Activated naive CD8-positive, alpha-beta T cell treated with anti-CD3 and anti-CD28 coated beads, Interleukin-2, amount 50 U/mL, for 16 hours (primary cell): Measurements from ENCODE around the gene E2F3.

ENCODE experiments used
- DNase-seq: peaks from one replicate; pipeline ENCODE4 v3.0.0-alpha.2; 2020; ENCODE audit warnings: low read depth, low spot score

Gene E2F3

DNA sequence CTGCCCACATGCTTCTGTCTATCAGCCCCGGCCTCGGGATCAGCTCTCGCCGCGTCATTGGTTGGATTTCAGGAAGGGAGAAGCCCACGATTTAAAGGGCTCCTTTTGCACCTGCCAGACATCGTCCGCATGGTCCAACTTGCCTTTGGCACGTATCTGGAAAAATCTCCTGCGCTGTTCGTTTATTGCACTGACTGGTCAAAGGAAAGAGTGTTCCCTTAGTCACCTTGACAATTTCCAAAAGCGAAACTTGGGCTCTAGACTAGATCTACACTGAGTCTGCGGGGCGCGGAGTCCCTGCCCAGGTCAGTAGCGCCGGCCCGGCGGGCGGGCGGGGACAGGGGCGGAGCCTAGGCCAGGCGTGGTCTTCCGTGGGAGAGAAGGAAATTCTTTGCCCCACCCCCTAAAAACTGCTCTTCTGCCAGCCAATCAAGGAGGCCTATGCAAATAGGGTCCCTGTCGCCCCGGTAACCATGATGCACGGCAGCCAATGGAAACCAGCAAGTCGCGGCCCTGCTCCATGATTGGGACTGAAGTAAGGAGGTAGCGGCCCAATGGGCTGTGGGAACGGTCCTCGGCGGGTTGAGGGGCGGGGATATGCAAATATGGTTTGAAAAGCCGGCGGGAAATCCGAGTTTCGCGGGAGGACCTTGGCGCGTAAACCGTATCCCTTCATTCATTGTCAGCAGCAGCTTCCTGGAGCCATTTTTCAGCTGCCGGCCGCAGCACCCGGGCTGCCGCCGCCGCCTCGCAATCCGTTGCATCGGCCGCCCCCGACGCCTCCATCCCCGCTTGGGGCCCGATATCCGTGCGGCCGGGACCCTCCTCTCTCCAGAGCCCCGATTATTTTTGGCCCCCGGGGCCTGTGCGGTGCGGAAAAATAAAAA is at the start of gene E2F3:
Gene E2F3 (plus strand): TSS at position 675 of the 887 bp plus-strand sequence. CDS start 354 bp downstream, outside the sequence.
- peak; percentile 98 for DNase-seq

DNA sequence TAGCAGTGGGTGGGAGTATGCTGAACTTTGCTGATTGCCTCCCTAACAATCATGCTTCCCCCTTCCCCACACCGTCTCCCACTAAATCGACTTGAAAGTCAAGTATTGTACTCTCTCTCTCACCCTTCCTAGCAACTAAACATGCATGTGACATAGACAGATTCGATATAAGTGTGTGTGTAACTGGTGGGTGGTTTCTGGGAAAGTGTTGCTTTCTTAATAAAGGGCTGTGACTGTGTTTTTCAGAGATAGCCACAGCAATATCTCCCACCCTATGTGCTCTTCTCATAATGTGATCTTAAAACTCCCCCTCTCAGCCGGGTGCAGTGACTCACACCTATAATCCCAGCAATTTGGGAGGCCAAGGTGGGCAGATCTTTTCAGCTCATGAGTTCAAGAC is 49.3 kb upstream of the E2F3 start:
- DNase-seq, result no peak

DNA sequence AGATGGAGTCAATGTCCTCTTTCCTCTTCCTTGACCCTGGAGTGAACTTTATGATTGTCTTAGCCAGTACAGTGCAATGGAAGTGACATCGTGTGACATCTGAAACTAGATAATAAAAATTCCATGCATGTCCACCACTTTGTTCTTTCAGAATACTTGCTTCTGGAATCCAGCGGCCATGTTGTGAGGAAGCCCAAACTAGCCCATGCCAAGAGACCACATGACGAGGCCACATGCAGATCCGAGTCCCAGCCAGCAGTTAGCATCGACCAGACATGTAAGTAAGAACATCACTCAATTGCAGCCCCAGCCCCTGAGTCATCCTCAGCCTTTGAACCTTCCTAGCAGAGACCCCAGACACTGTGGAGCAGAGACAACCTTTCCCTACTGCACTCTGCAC is 48.5 kb upstream of the E2F3 start:
- DNase-seq, result no peak

DNA sequence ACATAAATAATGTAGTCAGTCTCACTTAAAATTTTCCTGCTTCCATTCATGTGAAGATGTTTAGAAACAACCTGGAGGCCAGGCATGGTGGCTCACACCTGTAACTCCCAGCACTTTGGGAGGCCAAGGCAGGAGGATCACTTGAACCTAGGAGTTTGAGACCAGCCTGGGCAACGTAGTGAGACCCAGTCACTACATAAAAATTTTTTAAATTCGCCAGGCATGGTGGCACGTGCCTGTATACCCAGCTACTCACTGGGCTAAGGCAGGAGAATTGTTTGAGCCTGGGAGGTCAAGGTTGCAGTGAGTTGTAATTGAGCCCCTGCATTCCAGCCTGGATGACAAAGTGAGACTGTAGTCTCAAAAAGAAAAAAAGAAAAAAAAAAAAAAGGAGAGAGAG is 47.3 kb upstream of the E2F3 start:
- no peak for DNase-seq

DNA sequence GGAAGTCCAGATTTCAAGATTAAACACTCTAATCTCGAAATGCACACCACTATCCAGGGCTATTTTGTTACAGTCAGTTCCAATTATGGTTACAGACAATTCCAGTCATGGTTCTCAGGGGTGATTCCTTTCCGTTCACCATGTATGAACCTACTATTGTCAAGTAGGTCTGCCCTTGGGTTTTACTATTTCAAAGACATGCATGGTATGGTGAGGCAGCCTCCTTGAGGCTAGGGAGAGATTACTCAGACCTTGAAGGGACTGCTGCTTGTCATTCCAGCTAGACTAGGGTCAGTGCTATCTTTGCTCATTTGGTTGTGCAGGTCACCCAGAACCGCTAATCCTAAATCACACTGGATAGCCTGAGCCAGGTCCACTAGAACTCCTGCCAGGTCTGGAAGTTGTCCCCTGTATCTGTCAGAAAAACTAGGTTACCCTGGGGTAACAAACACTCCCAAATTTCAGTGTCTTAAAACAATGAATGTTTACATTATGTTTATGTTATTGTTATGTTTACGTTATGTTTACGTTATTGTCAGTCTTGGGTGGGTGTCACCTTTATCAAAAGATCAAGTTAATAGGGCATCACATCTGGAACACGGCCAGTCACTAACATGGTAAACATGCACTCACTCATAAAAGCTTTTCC is 41.1 kb upstream of the E2F3 start:
- DNase-seq, result no peak

DNA sequence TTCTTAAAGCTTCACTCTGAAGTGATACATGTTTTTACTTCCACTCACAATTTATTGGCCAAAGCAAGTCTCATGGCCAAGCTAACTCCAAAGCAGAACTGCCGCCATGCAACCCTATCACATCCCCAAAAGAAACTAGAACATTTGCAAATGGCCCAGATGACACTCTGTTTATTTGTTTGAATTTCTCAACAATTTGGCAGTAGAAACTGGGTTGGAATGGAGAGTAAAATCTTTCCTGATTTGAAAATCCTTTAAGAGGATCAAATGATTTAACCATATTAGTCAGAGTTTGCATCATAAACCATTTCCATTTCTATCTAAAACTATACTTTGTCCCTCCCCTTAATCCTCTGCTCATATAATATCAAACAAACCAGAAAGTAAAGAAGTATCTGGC is 39.1 kb upstream of the E2F3 start:
- DNase-seq, result no peak

DNA sequence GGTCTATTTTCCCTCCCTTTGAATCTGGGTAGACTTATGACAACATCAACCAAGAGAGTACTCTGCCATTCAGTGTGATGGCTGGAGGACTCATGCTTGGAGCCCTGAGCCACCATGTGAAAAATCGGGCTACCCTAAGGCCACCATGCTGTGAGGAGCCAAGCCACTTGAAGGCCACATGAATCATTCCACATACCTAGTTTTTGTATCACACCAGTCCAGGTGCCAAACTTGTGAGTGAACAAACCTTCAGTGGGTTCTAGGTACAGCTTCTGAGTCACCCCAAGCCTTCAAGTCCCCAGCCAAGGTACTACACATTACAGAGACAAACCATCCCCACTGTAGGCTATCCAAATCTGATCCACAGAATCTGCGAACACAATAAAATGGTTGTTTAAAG is 37.4 kb upstream of the E2F3 start:
- DNase-seq, result no peak

DNA sequence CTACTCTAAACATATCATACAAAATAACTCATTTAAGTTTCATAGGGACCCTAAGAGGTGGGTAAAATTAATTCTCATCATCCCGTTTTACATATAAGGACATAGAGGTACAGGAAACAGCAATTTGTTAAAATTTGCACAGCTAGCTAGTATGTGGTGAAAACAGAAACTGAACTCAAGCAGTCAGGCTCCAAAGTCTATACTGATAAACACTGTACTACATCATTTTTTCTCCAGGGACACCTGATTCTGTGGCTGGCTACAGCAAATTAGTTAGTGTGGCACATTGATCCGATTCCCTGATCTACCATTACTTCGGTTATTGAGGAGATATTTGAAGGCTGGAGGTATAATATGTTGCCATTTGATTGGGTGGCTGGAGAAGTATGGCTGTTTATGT is 36.2 kb upstream of the E2F3 start:
- no peak for DNase-seq

DNA sequence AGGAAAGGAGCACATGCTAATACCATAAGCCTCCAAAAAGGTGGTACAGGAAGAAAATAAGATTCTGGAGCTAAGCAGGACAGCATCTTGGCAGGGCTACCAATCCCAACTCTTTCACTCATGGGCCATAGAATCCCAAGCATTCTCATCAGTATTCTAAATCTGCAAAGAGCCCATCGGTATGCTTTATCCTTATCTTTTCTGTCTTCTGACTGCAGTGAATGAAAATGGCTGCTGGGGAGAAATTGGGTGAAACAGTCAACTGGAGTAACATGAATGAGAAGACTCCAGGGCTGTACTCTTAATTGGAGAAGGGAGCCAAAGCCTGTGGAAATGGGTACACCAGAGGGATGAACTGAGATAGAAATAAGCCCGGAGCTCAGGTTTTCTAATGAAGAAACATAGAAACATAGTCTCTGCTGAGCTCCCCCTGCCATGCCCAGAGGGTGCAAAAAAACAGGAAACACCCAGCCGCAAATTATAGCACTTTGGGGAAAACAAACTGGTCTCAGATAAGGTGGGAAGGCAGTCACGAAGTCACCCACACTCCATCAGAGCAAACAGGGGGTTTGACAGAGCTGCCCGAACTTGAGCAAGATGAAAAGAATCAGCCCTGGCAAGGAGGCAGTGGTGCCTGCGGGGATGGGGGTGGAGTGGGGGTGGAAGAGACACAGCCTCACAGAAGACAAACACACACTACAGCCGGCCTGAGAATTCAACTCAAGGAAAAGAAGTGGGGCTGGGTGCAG is 35.4 kb upstream of the E2F3 start:
- DNase-seq, result no peak

DNA sequence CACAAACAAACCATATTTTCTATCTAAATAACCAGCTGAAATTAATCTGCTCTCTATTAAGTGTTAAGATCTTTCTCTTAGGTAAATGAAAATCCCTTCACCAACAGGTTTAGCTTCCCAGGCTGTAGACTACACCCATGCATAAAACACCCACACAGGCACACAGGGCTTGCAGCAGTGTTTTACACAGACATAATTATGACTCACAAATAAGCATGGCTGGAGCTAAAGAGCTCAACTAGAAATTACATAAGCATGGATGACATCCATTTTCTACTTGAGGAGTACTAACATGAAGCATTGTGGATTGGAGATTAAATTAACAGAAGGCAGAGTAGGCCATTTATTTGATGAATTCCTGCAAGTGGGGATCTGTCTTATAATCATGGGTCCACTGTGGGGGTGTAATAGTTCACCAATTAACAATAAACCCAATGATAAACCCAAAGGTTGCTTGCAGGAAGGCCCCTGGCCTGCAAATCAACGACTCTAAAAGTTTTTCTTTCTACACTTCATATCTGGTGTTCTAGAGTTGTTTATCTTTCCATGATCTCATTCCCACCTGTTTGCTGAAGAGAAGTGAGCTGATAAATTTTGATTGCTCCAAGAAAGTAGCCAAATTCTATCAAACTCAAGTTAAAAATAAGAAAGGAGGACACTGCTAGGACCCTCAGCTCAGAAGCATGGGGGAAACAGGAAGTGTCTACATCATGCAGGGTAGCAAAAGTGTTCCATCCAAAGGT is 33.8 kb upstream of the E2F3 start:
- DNase-seq, result no peak

DNA sequence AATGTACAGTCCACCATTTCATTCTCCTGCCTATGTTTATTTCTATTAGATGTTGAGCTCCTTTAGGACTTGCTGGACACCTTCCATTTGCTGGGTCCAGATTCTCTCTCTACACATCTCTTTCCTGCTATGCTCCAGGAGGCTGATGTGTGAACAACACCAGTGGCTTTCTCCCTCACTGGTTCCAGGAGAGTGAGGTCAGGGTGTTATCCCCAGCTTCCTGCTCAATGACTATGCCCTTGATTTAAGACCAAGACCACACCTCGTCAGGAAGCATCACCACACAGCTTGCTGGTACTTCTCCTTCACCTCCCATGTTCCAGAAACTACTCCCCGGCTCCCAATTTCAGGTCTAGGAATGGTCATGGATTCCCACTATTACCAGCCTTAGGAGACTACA is 31.3 kb upstream of the E2F3 start:
- no peak for DNase-seq

DNA sequence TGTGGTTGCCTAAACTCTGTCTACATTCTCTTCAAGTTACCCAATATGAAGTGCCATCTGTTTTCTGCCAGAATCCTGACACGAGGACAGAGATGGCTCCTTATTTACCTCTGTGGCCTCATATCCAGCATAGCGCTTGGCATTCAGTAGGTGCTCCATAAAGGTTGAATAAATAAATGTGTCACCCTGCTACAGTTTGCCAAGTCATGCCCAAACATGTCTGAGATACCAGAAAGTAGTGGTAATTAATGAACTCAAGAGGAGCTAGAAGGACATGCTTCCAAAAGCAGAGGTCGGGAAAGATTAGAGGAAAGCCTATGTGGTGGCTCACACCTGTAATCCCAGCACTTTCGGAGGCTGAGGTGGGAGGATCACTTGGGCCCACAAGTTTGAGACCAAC is 30.9 kb upstream of the E2F3 start:
- DNase-seq, result no peak

DNA sequence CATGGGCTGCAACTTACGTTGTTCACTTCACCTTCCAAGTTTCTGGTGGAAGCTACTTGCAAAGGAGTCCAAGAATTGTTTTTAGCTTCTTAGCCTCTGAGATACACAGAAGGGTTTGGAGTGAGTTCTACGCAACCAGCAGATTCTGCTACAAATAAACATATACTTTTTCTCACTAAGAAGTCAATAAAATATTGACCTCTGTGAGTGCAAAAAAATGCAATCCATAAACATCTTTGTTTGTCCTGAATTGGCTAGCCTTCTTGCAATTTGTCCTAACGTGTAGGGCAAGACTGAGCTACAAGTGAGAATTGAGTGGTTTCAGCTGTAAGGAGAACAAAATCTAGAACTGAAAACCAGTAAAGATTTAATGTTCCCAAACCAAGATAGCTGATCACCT is 26.2 kb upstream of the E2F3 start:
- no peak for DNase-seq

DNA sequence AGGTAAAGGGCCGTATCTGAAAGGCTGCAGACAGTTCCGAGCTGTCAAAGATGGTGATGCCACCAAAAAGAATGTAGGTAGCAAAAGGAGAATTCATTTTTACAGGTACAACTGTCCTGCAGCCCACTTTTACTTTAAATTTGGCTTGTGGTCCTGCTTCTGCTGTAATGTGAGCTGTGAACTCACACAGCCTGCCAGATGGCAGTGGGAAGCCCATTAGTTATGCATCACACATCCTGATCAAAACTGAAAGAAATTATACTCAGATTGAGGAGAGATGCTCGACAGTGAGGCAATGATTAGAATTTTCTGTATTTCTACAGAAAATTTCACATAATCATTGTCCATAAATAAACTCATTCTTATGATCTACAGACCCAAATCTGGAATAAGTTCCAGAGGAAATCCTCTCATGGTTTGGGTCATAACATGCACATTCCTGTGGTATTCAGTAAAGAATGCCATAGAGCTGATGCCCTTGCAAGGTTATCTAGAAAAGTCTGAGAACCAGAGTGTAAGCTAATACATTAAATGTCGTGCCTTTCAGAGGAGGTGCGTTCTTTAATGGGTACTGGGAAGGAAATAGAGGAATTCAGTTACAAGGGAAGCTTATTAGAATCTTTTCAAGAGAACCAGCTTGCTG is 23.9 kb upstream of the E2F3 start:
- no peak for DNase-seq

DNA sequence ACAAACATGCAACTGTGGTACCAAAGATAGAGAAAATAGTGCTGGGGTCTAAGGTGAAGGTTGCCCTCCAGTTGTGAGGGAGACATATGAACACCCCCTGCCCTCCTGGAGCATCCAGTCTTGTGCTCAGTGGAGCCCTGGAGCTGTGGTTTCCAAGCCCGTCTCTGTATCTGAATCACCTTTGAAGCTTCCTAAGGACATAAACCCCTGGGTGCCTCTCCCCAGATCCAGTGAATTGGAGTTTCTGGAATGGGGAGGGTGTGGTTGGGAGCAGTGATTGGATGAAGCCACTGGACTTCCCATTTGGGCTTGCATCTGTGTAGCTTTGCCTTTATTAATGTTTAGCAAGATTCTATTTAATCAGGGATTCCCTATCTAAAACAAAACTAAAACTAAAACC is 22.4 kb upstream of the E2F3 start:
- DNase-seq, result no peak

DNA sequence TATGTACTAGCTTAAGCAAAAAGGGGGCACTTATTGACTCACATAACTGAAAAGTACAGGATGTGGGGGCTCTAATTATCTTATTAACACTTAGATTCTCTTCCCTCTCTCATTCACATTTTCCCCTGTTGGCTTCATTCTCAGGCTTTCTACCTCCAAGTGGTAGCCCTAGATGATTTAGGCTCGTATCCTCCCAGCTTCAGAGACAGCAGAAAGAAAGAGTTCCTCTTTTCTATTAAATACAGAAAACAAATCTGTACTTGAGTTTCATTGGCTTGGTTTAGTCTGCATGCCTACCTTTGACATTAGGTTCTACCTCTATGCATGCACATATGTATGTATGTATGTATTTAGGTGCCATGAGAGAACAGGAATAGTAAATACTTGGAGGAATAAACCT is 15.5 kb upstream of the E2F3 start:
- no peak for DNase-seq

DNA sequence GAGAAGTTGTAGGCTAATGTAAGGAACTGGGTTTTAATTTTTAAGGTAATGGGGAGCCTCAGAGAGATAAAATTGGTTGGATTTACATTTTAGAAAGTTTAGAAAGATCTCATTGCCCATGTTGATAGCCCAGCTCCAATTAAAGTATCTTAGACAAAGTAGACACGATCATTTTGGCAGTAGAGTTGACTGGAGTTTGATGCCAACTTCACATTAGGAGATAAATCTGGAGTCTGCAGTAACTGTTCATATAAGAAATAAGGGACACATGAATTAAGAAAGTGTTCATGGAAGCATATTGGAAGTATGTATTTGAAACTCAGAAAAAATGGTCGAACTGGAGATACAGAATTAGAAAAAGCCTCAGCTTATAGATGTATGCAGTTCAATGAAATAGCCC is 12.6 kb upstream of the E2F3 start:
- no peak for DNase-seq

DNA sequence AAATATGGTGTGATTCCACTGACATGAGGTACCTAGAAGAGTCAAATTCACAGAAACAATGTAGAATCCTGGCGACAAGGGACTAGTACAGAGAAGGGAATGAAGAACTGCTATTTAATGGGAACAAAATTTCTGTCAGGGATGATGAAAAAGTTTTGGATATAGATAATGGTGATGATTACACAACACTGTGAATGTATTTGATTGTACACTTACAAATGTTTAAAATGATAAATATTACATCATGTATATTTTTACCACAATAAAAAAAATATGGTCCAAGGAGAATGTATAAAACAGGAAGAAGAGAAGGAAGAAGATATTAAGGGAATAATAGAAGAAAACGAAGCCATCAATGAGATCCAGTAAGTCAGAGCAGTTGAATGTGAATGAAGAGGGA is 8.4 kb upstream of the E2F3 start:
- no peak for DNase-seq

DNA sequence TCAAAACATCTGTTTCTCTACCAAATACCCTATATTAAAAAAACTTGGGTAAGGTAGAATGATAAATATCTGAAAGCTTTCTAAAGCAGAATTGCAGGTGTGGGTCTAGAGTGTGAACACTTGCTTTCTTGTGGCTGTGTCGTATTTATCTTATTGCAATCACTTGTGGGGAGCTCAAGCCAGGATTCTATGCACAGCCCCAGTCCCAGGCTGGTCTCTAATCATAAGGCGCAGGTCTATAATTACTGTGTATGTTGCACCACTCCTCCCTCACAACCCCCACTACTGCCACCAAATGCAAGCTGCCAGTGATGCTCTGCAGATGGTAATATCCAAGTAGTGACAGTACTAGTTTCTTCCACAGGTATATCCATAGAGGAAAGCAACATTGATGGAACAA is 2.2 kb upstream of the E2F3 start:
- no peak for DNase-seq

DNA sequence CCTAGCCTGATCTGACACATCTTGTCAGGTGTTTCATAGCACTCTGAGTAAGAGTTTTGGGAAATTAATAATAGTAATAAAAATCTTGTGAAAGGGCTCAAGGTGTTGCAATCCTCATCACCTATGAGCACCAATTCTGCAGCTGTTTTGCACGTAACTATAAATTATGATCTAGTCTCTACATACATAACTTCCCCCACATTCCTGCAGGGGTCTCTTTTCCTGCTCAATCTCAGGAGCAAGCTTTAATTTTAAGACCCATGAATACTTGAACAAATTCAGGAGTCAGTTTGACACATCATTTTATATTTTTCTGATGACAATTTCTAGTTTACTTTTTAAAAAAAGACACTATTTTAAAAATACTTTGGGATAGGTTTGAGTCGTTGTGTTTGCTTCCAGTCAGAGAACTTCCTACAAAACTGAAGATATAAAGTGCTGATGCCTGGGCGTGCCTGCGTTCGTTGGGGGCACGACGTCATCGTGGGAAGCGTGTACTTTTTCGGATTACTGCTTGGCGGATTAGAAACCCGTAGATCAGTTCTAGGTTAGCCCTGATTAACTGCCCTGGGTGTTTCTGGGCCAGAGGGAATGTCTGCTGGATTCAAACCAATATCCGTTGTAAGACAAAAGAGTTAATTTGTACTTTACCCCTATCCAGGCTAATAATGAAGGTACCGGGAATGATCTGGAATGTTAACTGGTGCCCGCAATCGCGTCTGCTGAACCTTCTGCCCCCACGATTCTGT is 1.0 kb upstream of the E2F3 start:
- DNase-seq, result no peak

DNA sequence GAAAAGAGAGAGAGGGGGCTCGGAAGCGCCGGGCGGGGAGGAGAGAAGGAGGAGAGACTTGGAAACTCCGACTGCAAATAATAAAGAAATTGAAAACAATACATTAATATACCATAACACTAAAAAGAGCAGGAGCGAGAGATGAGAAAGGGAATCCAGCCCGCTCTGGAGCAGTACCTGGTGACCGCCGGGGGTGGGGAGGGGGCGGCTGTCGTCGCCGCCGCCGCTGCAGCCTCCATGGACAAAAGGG is 338 bp downstream of the E2F3 start:
- no peak for DNase-seq
